ENCODE data around the gene SH3BP5L. TPM values are rescaled to one million over a fixed set of nuclear protein-coding genes. Genes with fewer than 3 reads are reported as not detected.
"Not testable (repeated sequence)": the region's sequence is repeated elsewhere in the genome, so short reads cannot be mapped to it uniquely, and the experiment has no call there.

SH3BP5L gene
- total RNA-seq, 1 donor from 2014 or later, result 30.8 TPM

GRCh38 chr1:248834343-248834940, 8.7 kb upstream of the SH3BP5L start:
- Mint-ChIP-seq H3K9me3 (ENCODE audit: low read depth) (no peaks in the 10 kb centered on the region), H3K4me1 (ENCODE audit: low read depth) (peaks cover 6% of the 10 kb centered on the region), H3K36me3 (ENCODE audit: low read depth) (no peaks in the 10 kb centered on the region), H3K27ac (ENCODE audit: unreplicated experiment) (no peak overlapping the region), H3K27me3 (ENCODE audit: low read depth) (peaks cover 12% of the 10 kb centered on the region), H3K4me3 (ENCODE audit: unreplicated experiment) (no peak overlapping the region)
- DNase-seq (ENCODE audit: low spot score), result no peak
- TF ChIP-seq, protein P1, sequence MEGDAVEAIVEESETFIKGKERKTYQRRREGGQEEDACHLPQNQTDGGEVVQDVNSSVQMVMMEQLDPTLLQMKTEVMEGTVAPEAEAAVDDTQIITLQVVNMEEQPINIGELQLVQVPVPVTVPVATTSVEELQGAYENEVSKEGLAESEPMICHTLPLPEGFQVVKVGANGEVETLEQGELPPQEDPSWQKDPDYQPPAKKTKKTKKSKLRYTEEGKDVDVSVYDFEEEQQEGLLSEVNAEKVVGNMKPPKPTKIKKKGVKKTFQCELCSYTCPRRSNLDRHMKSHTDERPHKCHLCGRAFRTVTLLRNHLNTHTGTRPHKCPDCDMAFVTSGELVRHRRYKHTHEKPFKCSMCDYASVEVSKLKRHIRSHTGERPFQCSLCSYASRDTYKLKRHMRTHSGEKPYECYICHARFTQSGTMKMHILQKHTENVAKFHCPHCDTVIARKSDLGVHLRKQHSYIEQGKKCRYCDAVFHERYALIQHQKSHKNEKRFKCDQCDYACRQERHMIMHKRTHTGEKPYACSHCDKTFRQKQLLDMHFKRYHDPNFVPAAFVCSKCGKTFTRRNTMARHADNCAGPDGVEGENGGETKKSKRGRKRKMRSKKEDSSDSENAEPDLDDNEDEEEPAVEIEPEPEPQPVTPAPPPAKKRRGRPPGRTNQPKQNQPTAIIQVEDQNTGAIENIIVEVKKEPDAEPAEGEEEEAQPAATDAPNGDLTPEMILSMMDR (IDR thresholded peaks at IDR 0.05), result no peak

DNA sequence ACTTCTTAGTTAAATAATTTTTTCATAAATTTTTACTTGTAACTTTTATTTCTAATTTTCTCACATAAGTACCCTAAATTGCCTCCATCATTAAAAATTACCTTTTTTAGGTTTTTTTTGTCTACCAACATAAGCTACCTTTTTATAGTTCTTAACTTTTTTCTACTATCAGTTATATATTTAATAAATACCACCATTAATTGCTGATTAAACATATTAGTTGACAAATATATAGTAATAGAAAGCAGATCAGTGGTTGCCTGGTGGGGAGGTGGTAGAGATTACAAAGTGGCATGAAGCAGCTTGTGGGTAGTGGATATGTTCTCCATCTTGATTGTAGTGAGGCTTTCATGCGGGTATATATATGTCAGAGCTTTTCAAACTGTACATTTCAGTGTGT, 6.1 kb upstream of the SH3BP5L start:
- H3K4me1 Mint-ChIP-seq (ENCODE audit: low read depth), result peaks cover 1% of the 10 kb centered on the region
- H3K27ac Mint-ChIP-seq (ENCODE audit: unreplicated experiment), result no peak overlapping the region
- TF ChIP-seq, protein P1 (IDR thresholded peaks at IDR 0.05), result no peak
- no peaks in the 10 kb centered on the region for H3K36me3 Mint-ChIP-seq (ENCODE audit: low read depth)
- no peaks in the 10 kb centered on the region for H3K9me3 Mint-ChIP-seq (ENCODE audit: low read depth)
- H3K4me3 Mint-ChIP-seq (ENCODE audit: unreplicated experiment), result no peak overlapping the region
- no peak for DNase-seq (ENCODE audit: low spot score)
- peaks cover 12% of the 10 kb centered on the region for H3K27me3 Mint-ChIP-seq (ENCODE audit: low read depth)

GRCh38 chr1:248830718-248831017, 5.0 kb upstream of the SH3BP5L start:
- not testable (repeated sequence) for H3K4me1 Mint-ChIP-seq (ENCODE audit: low read depth); DNase-seq (ENCODE audit: low spot score); H3K36me3 Mint-ChIP-seq (ENCODE audit: low read depth); H3K27ac Mint-ChIP-seq (ENCODE audit: unreplicated experiment); H3K9me3 Mint-ChIP-seq (ENCODE audit: low read depth); H3K4me3 Mint-ChIP-seq (ENCODE audit: unreplicated experiment)
- peaks cover 12% of the 10 kb centered on the region for H3K27me3 Mint-ChIP-seq (ENCODE audit: low read depth)

GRCh38 chr1:248828845-248829244, 3.1 kb upstream of the SH3BP5L start:
- TF ChIP-seq, protein P1 (IDR thresholded peaks at IDR 0.05), result no peak
- H3K4me1 Mint-ChIP-seq (ENCODE audit: low read depth), result peaks cover 22% of the 10 kb centered on the region
- no peaks in the 10 kb centered on the region for H3K9me3 Mint-ChIP-seq (ENCODE audit: low read depth)
- peaks cover 1% of the 10 kb centered on the region for H3K36me3 Mint-ChIP-seq (ENCODE audit: low read depth)
- H3K27ac Mint-ChIP-seq (ENCODE audit: unreplicated experiment), result no peak overlapping the region
- no peak overlapping the region for H3K4me3 Mint-ChIP-seq (ENCODE audit: unreplicated experiment)
- no peak for DNase-seq (ENCODE audit: low spot score)
- peaks cover 12% of the 10 kb centered on the region for H3K27me3 Mint-ChIP-seq (ENCODE audit: low read depth)

DNA sequence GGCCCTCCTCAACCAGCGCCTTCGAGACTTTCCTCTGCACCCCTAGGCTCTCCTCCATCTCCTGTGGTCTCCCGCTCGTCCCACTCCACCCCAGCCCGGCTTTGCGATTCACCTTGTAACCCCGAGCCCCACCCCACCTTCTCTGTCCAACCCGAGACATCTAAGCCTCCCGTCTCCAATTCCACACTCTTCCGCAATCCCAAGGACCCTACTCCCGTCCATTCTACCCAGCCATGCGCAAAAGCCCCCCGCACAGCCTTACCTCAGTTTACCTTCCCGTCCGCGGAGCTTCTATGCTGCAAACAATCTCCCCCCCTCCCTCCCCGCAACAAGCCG, 174 bp downstream of the SH3BP5L start:
- Mint-ChIP-seq H3K27ac (ENCODE audit: unreplicated experiment) (peak overlapping the region; percentile 99), H3K36me3 (ENCODE audit: low read depth) (peaks cover 3% of the 10 kb centered on the region), H3K4me3 (ENCODE audit: unreplicated experiment) (peak overlapping the region; percentile 92), H3K4me1 (ENCODE audit: low read depth) (peaks cover 55% of the 10 kb centered on the region), H3K9me3 (ENCODE audit: low read depth) (no peaks in the 10 kb centered on the region), H3K27me3 (ENCODE audit: low read depth) (no peaks in the 10 kb centered on the region)
- TF ChIP-seq, protein P1 (IDR thresholded peaks at IDR 0.05), result no peak
- no peak for DNase-seq (ENCODE audit: low spot score)

DNA sequence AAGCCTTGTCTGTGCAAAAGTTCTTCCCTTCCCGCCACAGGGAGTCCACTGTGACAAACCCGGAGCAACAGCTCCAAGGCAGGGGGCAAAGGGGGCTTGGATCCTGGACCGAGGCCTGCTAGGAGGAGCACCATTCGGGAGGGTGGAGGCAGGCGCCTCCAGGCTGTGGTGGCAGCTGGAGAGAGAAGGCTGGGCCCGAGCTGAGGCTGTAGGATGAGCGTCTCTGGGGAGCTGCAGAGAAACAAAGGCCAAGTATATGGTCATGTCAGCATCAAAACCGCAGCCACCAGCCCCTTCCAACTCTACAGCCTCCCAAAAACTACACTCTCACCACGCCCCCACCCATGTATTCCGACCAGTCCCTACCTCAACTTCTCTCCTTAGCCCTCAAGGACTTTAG, 579 bp downstream of the SH3BP5L start:
- no peak for DNase-seq (ENCODE audit: low spot score)
- H3K36me3 Mint-ChIP-seq (ENCODE audit: low read depth), result peaks cover 3% of the 10 kb centered on the region
- peak overlapping the region; percentile 92 for H3K4me3 Mint-ChIP-seq (ENCODE audit: unreplicated experiment)
- H3K9me3 Mint-ChIP-seq (ENCODE audit: low read depth), result no peaks in the 10 kb centered on the region
- H3K4me1 Mint-ChIP-seq (ENCODE audit: low read depth), result peaks cover 59% of the 10 kb centered on the region
- H3K27ac Mint-ChIP-seq (ENCODE audit: unreplicated experiment), result peak overlapping the region; percentile 99
- TF ChIP-seq, protein P1 (IDR thresholded peaks at IDR 0.05), result no peak
- no peaks in the 10 kb centered on the region for H3K27me3 Mint-ChIP-seq (ENCODE audit: low read depth)
